AG04450 (cell line): ENCODE results near the gene OSBPL8. TPM values are rescaled to one million over a fixed set of nuclear protein-coding genes. Genes with fewer than 3 reads are reported as not detected.

Source experiments
- CTCF ChIA-PET: fragments of 300-600, 350-600 bp; formaldehyde crosslinking; extraction: SDS; loops from one replicate; lab custom pipeline; 2022; ENCODE audit warnings: antibody characterized with exemption, inconsistent platforms; lab: Charles Lee
- POLR2A ChIA-PET: fragments of 350-600 bp; formaldehyde crosslinking; extraction: SDS; loops from one replicate; lab custom pipeline; 2021; ENCODE audit warnings: antibody characterized with exemption, inconsistent platforms; lab: Yijun Ruan, JAX
- DNase-seq: peaks from one replicate; pipeline ENCODE4 v3.0.0-alpha.2; 2011; ENCODE audit warnings: low read depth, low spot score
- H3K27ac ChIP-seq: one replicate; pipeline ENCODE4 v1.5.1; 2012; ENCODE audit warnings: low read depth, low read length, control low read depth
- H3K27me3 ChIP-seq: one replicate; pipeline ENCODE4 v1.6.0; 2012; ENCODE audit warnings: low read length; ENCODE audit not compliant: control insufficient read depth, insufficient read depth
- H3K4me3 ChIP-seq: 2 replicates; pipeline ENCODE4 v1.5.1; 2011; ENCODE audit warnings: mild to moderate bottlenecking, low read depth, low read length, control low read depth
- H3K9me3 ChIP-seq: 2 replicates; pipeline ENCODE4 v1.5.1; 2012; ENCODE audit warnings: low read length; ENCODE audit not compliant: control insufficient read depth, insufficient read depth
- polyA plus RNA-seq: library from polyadenylated mRNA; depleted of rRNA; stranded (reverse); fragments of >200 nt; gene quantifications from 2 replicates; pipeline ENCODE4 v1.2.3, GENCODE V29; 2011
- TF ChIP-seq, protein P1 (sequence below): IDR thresholded peaks from 2 replicates; pipeline ENCODE4 v1.5.1; 2011; ENCODE audit warnings: low read depth, low read length, control low read depth, inconsistent platforms

OSBPL8 gene
- polyA plus RNA-seq, 1 experiment, result 64.5 TPM

DNA sequence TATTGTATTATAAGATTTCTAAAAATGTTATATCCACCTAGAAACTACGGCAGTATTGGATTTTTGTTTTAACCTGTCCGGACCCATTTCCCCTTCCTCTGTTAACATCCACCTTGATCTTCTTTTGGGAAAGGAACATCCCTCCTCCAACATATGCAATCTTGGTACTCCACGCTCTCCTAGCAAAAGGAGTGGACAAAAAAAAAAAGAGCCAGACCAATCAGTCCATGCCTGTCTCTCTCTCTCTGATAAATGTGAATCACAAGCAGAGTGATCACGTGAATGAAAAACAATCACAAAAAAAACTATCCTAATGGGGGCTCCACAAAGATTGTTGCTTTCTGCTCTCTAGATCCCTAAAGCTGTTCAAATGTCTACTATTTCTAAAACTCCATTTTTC, 27.1 kb downstream of the OSBPL8 start:
- no peak for DNase-seq
- Histone ChIP-seq H3K27ac (no peak overlapping the region), H3K27me3 (no peaks in the 10 kb centered on the region), H3K9me3 (no peaks in the 10 kb centered on the region), H3K4me3 (no peak overlapping the region)
- TF ChIP-seq, protein P1, sequence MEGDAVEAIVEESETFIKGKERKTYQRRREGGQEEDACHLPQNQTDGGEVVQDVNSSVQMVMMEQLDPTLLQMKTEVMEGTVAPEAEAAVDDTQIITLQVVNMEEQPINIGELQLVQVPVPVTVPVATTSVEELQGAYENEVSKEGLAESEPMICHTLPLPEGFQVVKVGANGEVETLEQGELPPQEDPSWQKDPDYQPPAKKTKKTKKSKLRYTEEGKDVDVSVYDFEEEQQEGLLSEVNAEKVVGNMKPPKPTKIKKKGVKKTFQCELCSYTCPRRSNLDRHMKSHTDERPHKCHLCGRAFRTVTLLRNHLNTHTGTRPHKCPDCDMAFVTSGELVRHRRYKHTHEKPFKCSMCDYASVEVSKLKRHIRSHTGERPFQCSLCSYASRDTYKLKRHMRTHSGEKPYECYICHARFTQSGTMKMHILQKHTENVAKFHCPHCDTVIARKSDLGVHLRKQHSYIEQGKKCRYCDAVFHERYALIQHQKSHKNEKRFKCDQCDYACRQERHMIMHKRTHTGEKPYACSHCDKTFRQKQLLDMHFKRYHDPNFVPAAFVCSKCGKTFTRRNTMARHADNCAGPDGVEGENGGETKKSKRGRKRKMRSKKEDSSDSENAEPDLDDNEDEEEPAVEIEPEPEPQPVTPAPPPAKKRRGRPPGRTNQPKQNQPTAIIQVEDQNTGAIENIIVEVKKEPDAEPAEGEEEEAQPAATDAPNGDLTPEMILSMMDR, result no peak
- ChIA-PET POLR2A (no interaction called here), CTCF (no interaction called here)

DNA sequence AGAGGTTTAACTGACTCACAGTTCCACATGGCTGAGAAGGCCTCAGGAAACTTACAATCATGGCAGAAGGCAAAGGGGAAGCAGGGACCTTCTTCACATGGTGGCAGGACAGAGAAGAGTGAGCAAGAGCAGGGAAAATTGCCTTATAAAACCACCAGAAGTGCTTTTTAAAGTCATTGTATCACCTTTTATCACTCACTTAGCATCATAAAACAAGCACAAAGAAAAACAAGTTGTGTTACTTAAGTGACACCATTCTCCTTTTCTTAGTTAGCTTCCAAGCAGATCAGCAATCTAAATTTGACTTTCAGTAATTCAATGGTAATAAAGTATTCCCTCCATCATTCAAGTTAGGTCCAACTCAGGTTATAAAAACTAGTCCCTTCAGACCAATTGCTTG, 28.5 kb downstream of the OSBPL8 start:
- TF ChIP-seq, protein P1, result no peak
- ChIA-PET CTCF (no interaction called here), POLR2A (no interaction called here)
- H3K27ac ChIP-seq, result no peak overlapping the region
- no peak for DNase-seq
- no peaks in the 10 kb centered on the region for H3K27me3 ChIP-seq
- H3K9me3 ChIP-seq, result no peaks in the 10 kb centered on the region
- no peak overlapping the region for H3K4me3 ChIP-seq

DNA sequence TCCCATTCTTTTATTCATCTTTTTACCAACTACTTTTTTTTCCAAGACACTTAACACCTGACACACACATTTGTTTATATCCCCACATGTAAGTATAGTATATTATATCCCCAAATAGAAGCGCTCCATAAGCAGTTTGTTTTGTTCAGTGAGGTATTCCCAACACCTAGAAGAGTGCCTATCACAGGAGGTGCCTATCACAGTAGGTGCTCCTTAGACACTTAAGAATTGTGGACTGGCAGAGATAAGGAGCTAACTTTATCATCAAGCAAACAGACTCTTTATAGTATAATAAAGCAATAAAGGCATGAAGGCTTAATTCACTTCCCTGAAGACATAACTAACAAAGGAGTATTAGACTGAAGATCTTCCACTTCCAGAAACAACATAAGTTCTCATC, 29.1 kb downstream of the OSBPL8 start:
- CTCF ChIA-PET, result no interaction called here
- no peak for DNase-seq
- Histone ChIP-seq H3K4me3 (no peak overlapping the region), H3K27me3 (no peaks in the 10 kb centered on the region), H3K9me3 (no peaks in the 10 kb centered on the region), H3K27ac (no peak overlapping the region)
- POLR2A ChIA-PET, result no interaction called here
- TF ChIP-seq, protein P1, result no peak

DNA sequence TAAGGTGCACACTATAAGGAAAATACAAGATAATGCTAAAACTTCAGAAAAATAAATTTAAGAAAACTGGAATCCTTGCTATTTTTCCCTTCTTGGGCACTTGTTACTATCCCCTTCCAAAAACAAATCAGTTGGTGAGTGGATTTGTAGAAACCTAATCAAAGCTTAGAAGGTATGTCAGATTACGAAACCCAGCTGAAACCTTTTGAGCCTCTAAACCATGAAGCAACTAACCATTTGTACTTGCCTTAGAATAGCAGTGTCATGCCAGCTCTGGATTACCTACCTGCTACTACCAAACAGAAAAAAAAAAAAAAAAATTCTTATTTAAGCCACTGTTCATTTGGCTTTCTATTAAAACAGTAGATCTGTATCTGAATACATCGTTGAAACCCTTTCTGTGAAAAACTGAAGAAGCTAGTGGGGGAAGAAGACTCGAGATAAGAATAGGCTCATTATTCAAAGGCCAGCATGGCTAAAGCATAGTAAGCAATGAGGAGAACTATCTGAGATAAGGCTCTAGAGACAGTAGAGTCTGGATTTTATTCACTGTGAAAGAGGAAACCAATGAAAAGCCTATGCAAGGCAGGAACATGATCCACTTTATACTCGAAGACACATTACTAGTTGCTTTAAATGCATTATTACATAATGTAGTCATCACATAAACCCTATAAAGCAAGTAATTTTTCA, 30.2 kb downstream of the OSBPL8 start:
- CTCF ChIA-PET, result interaction anchor here (0.7 to 1.2 kb wide), 2 partner anchors 481 to 1348 kb away, joined by 3 read pairs; no protein-coding TSS in a partner anchor
- Histone ChIP-seq H3K4me3 (no peak overlapping the region), H3K9me3 (no peaks in the 10 kb centered on the region), H3K27me3 (no peaks in the 10 kb centered on the region), H3K27ac (no peak overlapping the region)
- no peak for DNase-seq
- POLR2A ChIA-PET, result interaction anchor here (0.6 kb wide), 1 partner anchor 204 kb away, joined by 3 read pairs; no protein-coding TSS in a partner anchor
- TF ChIP-seq, protein P1, result no peak

DNA sequence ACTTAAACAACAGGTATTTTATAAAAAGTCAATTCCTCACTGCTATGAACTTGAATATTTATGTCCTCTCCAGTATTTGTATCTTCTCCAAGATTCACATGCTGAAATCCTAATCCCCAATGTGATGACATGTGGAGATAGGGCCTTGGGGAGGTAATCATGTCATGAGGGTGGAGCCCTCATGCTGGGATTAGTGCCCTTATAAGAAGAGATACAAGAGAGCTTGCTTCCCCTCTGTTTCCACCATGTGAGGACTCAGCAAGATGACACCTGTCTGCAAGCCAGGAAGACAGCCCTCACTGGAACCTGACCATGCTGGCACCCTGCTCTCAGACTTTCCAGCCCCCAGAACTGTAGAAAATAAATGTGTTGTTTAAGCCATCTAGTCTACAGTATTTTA, 36.2 kb downstream of the OSBPL8 start:
- DNase-seq, result no peak
- TF ChIP-seq, protein P1, result no peak
- H3K4me3 ChIP-seq, result no peak overlapping the region
- no peak overlapping the region for H3K27ac ChIP-seq
- no peaks in the 10 kb centered on the region for H3K27me3 ChIP-seq
- POLR2A ChIA-PET, result no interaction called here
- H3K9me3 ChIP-seq, result no peaks in the 10 kb centered on the region
- CTCF ChIA-PET, result interaction anchor here (0.6 kb wide), 1 partner anchor 68 kb away, joined by 4 read pairs; no protein-coding TSS in a partner anchor
